Femur (tissue), 1 donor: ENCODE measurements around the gene MYD88.

Experiments
- DNase-seq: peaks from one replicate; pipeline ENCODE4 v3.0.0-alpha.2; 2017

Gene MYD88

GRCh38 chr3:38138349-38139190 lies at the start of gene MYD88:
MYD88 (plus strand) TSS chr3:38138661; CDS start chr3:38138701, 40 bp downstream.
- peak; percentile 88 for DNase-seq

GRCh38 chr3:38089163-38089562 lies 49.3 kb upstream of the MYD88 start:
- no peak for DNase-seq

GRCh38 chr3:38090453-38090852 lies 48.0 kb upstream of the MYD88 start:
- no peak for DNase-seq

- DNase-seq: no peak
These were observed 43.5 kb upstream of the MYD88 start for GRCh38 chr3:38094999-38095398.

GRCh38 chr3:38095669-38096483 lies 42.6 kb upstream of the MYD88 start:
- DNase-seq: no peak

GRCh38 chr3:38097446-38098375 lies 40.8 kb upstream of the MYD88 start:
- no peak for DNase-seq

GRCh38 chr3:38098376-38098723 lies 40.1 kb upstream of the MYD88 start:
- DNase-seq: no peak

GRCh38 chr3:38099518-38099917 lies 38.9 kb upstream of the MYD88 start:
- no peak for DNase-seq

GRCh38 chr3:38100498-38100897 lies 38.0 kb upstream of the MYD88 start:
- DNase-seq: no peak

GRCh38 chr3:38101811-38102443 lies 36.5 kb upstream of the MYD88 start:
- no peak for DNase-seq

- DNase-seq: no peak
These were observed 36.0 kb upstream of the MYD88 start for GRCh38 chr3:38102444-38102814.

- no peak for DNase-seq
These were observed 32.9 kb upstream of the MYD88 start for GRCh38 chr3:38105525-38105924.

- DNase-seq: peak; percentile 9
These were observed 30.4 kb upstream of the MYD88 start for GRCh38 chr3:38107911-38108648.

- DNase-seq: peak; percentile 10
These were observed 29.5 kb upstream of the MYD88 start for GRCh38 chr3:38108649-38109579.

GRCh38 chr3:38109580-38110313 lies 28.7 kb upstream of the MYD88 start:
- DNase-seq: peak; percentile 18

- peak; percentile 7 for DNase-seq
These were observed 28.0 kb upstream of the MYD88 start for GRCh38 chr3:38110314-38111050.

- peak; percentile 15 for DNase-seq
These were observed 27.3 kb upstream of the MYD88 start for GRCh38 chr3:38111201-38111600.

- peak; percentile 19 for DNase-seq
These were observed 26.6 kb upstream of the MYD88 start for GRCh38 chr3:38111696-38112377.
